Liver (tissue), 10 donors: Measurements from ENCODE around the gene SLC25A17. TPM values are rescaled to one million over a fixed set of nuclear protein-coding genes. Genes with fewer than 3 reads are reported as not detected.
"Not testable (repeated sequence)": the region's sequence is repeated elsewhere in the genome, so short reads cannot be mapped to it uniquely, and the experiment has no call there.

Experiments
- DNase-seq: peaks from one replicate; pipeline ENCODE4 v3.0.0-alpha.2; 2017; ENCODE audit warnings: low spot score
- H3K27ac ChIP-seq, 2 donors: one replicate each; pipeline ENCODE4 v1.7.0; 2013; ENCODE audit warnings: inconsistent platforms in 2 of 2, low read length in 2 of 2, control low read depth in 1 of 2, low read depth in 1 of 2, mild to moderate bottlenecking in 1 of 2
- H3K27me3 ChIP-seq, 4 donors: one replicate each; pipeline versions ENCODE4 v1.6.1 to v1.7.0; 2013; ENCODE audit warnings: low read length in 3 of 4, inconsistent platforms in 1 of 4, mild to moderate bottlenecking in 1 of 4, moderate library complexity in 1 of 4; ENCODE audit not compliant: control insufficient read depth in 4 of 4, insufficient read depth in 4 of 4
- H3K36me3 ChIP-seq, 4 donors: one replicate each; pipeline versions ENCODE4 v1.6.1 to v1.7.0; 2013; ENCODE audit warnings: low read length in 3 of 4, mild to moderate bottlenecking in 3 of 4, low read depth in 1 of 4, moderate library complexity in 1 of 4; ENCODE audit not compliant: control insufficient read depth in 4 of 4, insufficient read depth in 3 of 4
- H3K4me1 ChIP-seq, 4 donors: one replicate each; pipeline versions ENCODE4 v1.6.1 to v1.7.0; 2013; ENCODE audit warnings: low read length in 3 of 4, mild to moderate bottlenecking in 3 of 4, moderate library complexity in 1 of 4; ENCODE audit not compliant: control insufficient read depth in 4 of 4, insufficient read depth in 4 of 4
- H3K4me3 ChIP-seq, 3 donors: one replicate each; pipeline versions ENCODE4 v1.6.1 to v1.7.0; 2013; ENCODE audit warnings: low read length in 3 of 3, control low read depth in 1 of 3, low read depth in 1 of 3, mild to moderate bottlenecking in 1 of 3
- H3K9ac ChIP-seq, 2 donors: one replicate each; pipeline ENCODE4 v1.7.0; 2013; ENCODE audit warnings: low read length in 2 of 2, mild to moderate bottlenecking in 2 of 2, moderate library complexity in 2 of 2, control low read depth in 1 of 2, low read depth in 1 of 2
- H3K9me3 ChIP-seq, 4 donors: one replicate each; pipeline versions ENCODE4 v1.6.1 to v1.7.0; 2013; ENCODE audit warnings: low read length in 3 of 4; ENCODE audit not compliant: control insufficient read depth in 4 of 4
- EGR1 ChIP-seq, 2 donors: IDR thresholded peaks; 2 replicates each; pipeline ENCODE4 v1.6.1; 2016 to 2018; ENCODE audit warnings: antibody characterized with exemption in 2 of 2, low read depth in 2 of 2
- HNF4A ChIP-seq, 2 donors: conservative IDR thresholded peaks; 2 replicates each; pipeline ENCODE4 v1.6.1; 2016; ENCODE audit warnings: antibody characterized with exemption in 2 of 2, mild to moderate bottlenecking in 2 of 2
- HNF4G ChIP-seq: IDR thresholded peaks from 2 replicates; pipeline ENCODE4 v1.6.1; 2016; ENCODE audit warnings: antibody characterized with exemption
- WGBS: extraction: QIAGEN DNeasy Blood & Tissue Kit; methylation state at CpG from one replicate; pipeline ENCODE4 v1.1.7; 2013; 5-methylcytosine and 5-hydroxymethylcytosine counted together
- polyA plus RNA-seq, 2 donors: library from polyadenylated mRNA; stranded (reverse) in 1 of 2; unstranded in 1 of 2; fragments of 200-250 nt in 1 of 2; fragments of >200 nt in 1 of 2; fragmentation: Nextera tagmentation in 1 of 2; extraction: Ambion mirVana in 1 of 2; gene quantifications; one replicate each; pipeline versions ENCODE4 v1.2.1 to v1.2.3, GENCODE V29; 2013 to 2015
- small RNA-seq: library from RNA; depleted of rRNA; stranded (forward); fragments of <200 nt; gene quantifications from one replicate; pipeline ENCODE3, GENCODE V24; 2014
- total RNA-seq, 2 donors: library from RNA; depleted of rRNA; stranded (reverse); fragments of >200 nt; gene quantifications; one replicate each; pipeline ENCODE4 v1.2.3, GENCODE V29; 2014
- TF ChIP-seq, protein P1 (sequence below): IDR thresholded peaks from 2 replicates; pipeline ENCODE4 v1.6.1; 2016; ENCODE audit warnings: antibody characterized with exemption, mild to moderate bottlenecking
- TF ChIP-seq, protein P2 (sequence below): IDR thresholded peaks from 2 replicates; pipeline ENCODE4 v1.6.1; 2016; ENCODE audit warnings: antibody characterized with exemption
- donor health status: healthy.
- donor health status: healthy.
- donor health status: healthy.
- donor health status: healthy.
- donor health status: healthy.

Gene SLC25A17
- total and polyA plus RNA-seq, 4 donors, result 7.3 to 17.5 (median 11.2) TPM

DNA sequence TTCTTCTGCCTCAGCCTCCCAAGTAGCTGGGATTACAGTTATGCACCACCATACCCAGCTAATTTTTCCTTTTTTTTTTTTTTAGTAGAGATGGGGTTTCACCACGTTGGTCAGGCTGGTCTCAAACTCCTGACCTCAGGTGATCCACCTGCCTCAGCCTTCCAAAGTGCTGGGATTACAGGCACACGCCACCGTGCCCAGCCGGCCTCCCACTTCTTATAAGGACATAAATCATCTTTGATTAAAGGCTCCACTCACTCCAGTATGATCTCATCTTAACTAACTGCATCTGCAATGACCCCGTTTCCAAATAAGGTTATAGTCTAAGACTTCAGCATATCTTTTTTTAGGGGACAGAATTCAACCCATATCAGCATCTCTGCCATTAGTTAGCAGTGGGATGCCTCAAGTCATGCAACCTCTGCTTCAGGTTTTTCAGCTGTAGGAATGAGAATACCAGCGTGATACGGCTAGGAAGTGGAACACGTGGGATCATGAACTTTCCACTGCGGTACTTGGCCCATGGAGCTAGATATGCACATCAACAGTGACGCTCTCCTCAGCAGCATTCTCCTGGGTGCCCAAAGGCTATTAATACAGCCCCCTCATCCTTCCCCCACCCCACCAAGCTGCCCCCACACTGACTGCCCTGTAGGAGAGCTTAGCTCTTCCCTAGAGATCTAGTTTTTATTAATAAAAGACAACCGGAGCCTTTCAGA, 98.4 kb downstream of the SLC25A17 start (continued):
- TF ChIP-seq, protein P1, sequence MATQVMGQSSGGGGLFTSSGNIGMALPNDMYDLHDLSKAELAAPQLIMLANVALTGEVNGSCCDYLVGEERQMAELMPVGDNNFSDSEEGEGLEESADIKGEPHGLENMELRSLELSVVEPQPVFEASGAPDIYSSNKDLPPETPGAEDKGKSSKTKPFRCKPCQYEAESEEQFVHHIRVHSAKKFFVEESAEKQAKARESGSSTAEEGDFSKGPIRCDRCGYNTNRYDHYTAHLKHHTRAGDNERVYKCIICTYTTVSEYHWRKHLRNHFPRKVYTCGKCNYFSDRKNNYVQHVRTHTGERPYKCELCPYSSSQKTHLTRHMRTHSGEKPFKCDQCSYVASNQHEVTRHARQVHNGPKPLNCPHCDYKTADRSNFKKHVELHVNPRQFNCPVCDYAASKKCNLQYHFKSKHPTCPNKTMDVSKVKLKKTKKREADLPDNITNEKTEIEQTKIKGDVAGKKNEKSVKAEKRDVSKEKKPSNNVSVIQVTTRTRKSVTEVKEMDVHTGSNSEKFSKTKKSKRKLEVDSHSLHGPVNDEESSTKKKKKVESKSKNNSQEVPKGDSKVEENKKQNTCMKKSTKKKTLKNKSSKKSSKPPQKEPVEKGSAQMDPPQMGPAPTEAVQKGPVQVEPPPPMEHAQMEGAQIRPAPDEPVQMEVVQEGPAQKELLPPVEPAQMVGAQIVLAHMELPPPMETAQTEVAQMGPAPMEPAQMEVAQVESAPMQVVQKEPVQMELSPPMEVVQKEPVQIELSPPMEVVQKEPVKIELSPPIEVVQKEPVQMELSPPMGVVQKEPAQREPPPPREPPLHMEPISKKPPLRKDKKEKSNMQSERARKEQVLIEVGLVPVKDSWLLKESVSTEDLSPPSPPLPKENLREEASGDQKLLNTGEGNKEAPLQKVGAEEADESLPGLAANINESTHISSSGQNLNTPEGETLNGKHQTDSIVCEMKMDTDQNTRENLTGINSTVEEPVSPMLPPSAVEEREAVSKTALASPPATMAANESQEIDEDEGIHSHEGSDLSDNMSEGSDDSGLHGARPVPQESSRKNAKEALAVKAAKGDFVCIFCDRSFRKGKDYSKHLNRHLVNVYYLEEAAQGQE, result no peak
- TF ChIP-seq, protein P2, sequence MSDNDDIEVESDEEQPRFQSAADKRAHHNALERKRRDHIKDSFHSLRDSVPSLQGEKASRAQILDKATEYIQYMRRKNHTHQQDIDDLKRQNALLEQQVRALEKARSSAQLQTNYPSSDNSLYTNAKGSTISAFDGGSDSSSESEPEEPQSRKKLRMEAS, result no peak
- TF ChIP-seq EGR1 (IDR thresholded peaks at IDR 0.05; ENCODE audit: low read depth in 2 of 2) (no peak), HNF4G (no peak), HNF4A (conservative IDR thresholded peaks at IDR 0.05) (no peak)

- not testable (repeated sequence) for H3K4me1 ChIP-seq, H3K36me3 ChIP-seq, H3K27me3 ChIP-seq, H3K9ac ChIP-seq, H3K9me3 ChIP-seq, H3K4me3 ChIP-seq, DNase-seq, H3K27ac ChIP-seq
- 90% methylated on average over 6 of the region's 6 CpGs for WGBS
Measured at GRCh38 chr22:40720156-40720537, 99.0 kb downstream of the SLC25A17 start.

Small RNA genes within 50 kb of the gene (small RNA-seq; reads per million reads assigned to genes)
- not detected for gene JTBP1
- 0.18 reads per million for gene MIR4766

Other genes with a start within 250 kb of the SLC25A17 start
- 10 to 100 TPM; 10.0 to 22.0 TPM for gene MRTFA, start 182.6 kb downstream of the SLC25A17 start, total RNA-seq
- 1 to 10 TPM; 7.5 to 9.2 TPM for gene MRTFA, start 182.6 kb downstream of the SLC25A17 start, polyA plus RNA-seq
- gene MCHR1, start 139.9 kb downstream of the SLC25A17 start, total RNA-seq, result 1 to 10 TPM in 1 of 2 donors, under 1 TPM in 1; 0.23 to 1.5 TPM
- 1 to 10 TPM in 1 of 2 donors, under 1 TPM in 1; 0.61 to 2.4 TPM for gene MCHR1, start 139.9 kb downstream of the SLC25A17 start, polyA plus RNA-seq
- gene ST13, start 37.3 kb upstream of the SLC25A17 start, total RNA-seq, result 10 to 100 TPM; 90.6 to 91.5 TPM
- 100 to 1,000 TPM in 1 of 2 donors, 10 to 100 TPM in 1; 82.3 to 112 TPM for gene ST13, start 37.3 kb upstream of the SLC25A17 start, polyA plus RNA-seq
- gene XPNPEP3, start 37.8 kb upstream of the SLC25A17 start, total RNA-seq, result 10 to 100 TPM; 10.1 to 16.4 TPM
- gene XPNPEP3, start 37.8 kb upstream of the SLC25A17 start, polyA plus RNA-seq, result 1 to 10 TPM; 5.5 to 7.1 TPM
- gene DNAJB7, start 42.8 kb upstream of the SLC25A17 start, total RNA-seq, result not detected
- under 1 TPM in 1 of 2 donors, not detected in 1; 0.15 TPM for gene DNAJB7, start 42.8 kb upstream of the SLC25A17 start, polyA plus RNA-seq
- gene RBX1, start 132.0 kb upstream of the SLC25A17 start, total RNA-seq, result 10 to 100 TPM; 11.0 to 85.3 TPM
- 10 to 100 TPM; 22.5 to 69.5 TPM for gene RBX1, start 132.0 kb upstream of the SLC25A17 start, polyA plus RNA-seq